Large intestine (tissue), 3 donors: Measurements from ENCODE around the gene MXRA7. TPM values are rescaled to one million over a fixed set of nuclear protein-coding genes. Genes with fewer than 3 reads are reported as not detected.

Experiments used
- DNase-seq, 2 donors: peaks; one replicate each; pipeline versions ENCODE4 v3.0.0 to v3.0.0-alpha.2; 2013
- H3K27ac ChIP-seq: one replicate; pipeline ENCODE4 v1.5.1; 2013; ENCODE audit warnings: low read length
- H3K27me3 ChIP-seq: 2 replicates; pipeline ENCODE4 v1.6.1; 2013; ENCODE audit warnings: low read length; ENCODE audit not compliant: control insufficient read depth, insufficient read depth
- H3K36me3 ChIP-seq: 2 replicates; pipeline ENCODE4 v1.6.1; 2013; ENCODE audit warnings: low read length; ENCODE audit not compliant: control insufficient read depth, insufficient read depth
- H3K4me1 ChIP-seq: one replicate; pipeline ENCODE4 v1.6.1; 2013; ENCODE audit warnings: low read length; ENCODE audit not compliant: control insufficient read depth, insufficient read depth
- H3K4me3 ChIP-seq: one replicate; pipeline ENCODE4 v1.5.1; 2013; ENCODE audit warnings: low read length
- H3K9me3 ChIP-seq: one replicate; pipeline ENCODE4 v1.6.1; 2013; ENCODE audit warnings: mild to moderate bottlenecking, low read depth, low read length, moderate library complexity; ENCODE audit not compliant: control insufficient read depth
- WGBS: methylation state at CpG from one replicate; pipeline ENCODE4 v1.1.5; 2013; ENCODE audit warnings: low lambda C conversion rate; ENCODE audit not compliant: insufficient coverage; 5-methylcytosine and 5-hydroxymethylcytosine counted together
- polyA plus RNA-seq: library from polyadenylated mRNA; unstranded; fragments of 120-200 nt; gene quantifications from one replicate; pipeline ENCODE4 v1.2.1, GENCODE V29; 2013

MXRA7 gene
- polyA plus RNA-seq, 1 donor, result 55.5 TPM

GRCh38 chr17:76678330-76678729 is 32.4 kb downstream of the MXRA7 start:
- H3K27ac ChIP-seq, result no peak overlapping the region
- peak in 1 of 2 donors; percentile 57 for DNase-seq
- H3K9me3 ChIP-seq, result no peaks in the 10 kb centered on the region
- H3K4me1 ChIP-seq, result peaks cover 14% of the 10 kb centered on the region
- peaks cover 10% of the 10 kb centered on the region for H3K36me3 ChIP-seq
- H3K4me3 ChIP-seq, result no peak overlapping the region
- WGBS, result no CpG with 5 or more reads among the region's 12 CpGs
- H3K27me3 ChIP-seq, result no peaks in the 10 kb centered on the region

DNA sequence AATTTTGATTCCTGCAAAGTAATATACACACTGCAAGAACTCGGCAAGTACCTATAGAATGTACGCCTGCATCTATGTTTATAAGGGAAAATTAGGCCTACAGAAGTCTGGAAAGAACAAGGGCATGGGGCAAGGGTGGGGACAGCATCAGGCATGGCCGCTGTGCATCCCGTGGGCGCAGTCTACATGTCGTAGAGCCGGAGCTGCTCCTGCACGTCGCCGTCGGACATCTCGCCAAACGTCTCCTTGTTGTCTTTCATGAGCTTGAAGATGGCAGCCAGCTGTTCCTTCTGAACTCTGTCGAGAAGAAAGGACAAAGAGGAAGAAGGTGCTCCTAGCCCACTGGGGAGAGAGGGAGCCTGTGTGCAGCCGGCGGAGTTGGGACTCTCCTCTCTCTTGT is 33.4 kb downstream of the MXRA7 start:
- no CpG with 5 or more reads among the region's 16 CpGs for WGBS
- H3K4me1 ChIP-seq, result peaks cover 22% of the 10 kb centered on the region
- peaks cover 4% of the 10 kb centered on the region for H3K36me3 ChIP-seq
- H3K27ac ChIP-seq, result no peak overlapping the region
- H3K4me3 ChIP-seq, result no peak overlapping the region
- no peaks in the 10 kb centered on the region for H3K9me3 ChIP-seq
- no peaks in the 10 kb centered on the region for H3K27me3 ChIP-seq
- DNase-seq, result no peak

- no peak overlapping the region for H3K4me3 ChIP-seq
- no peak for DNase-seq
- no peak overlapping the region for H3K27ac ChIP-seq
Observed at GRCh38 chr17:76676629-76677028, 34.1 kb downstream of the MXRA7 start.

GRCh38 chr17:76675648-76676047 is 35.1 kb downstream of the MXRA7 start:
- Histone ChIP-seq H3K27ac (no peak overlapping the region), H3K36me3 (no peaks in the 10 kb centered on the region), H3K4me1 (peaks cover 31% of the 10 kb centered on the region), H3K27me3 (no peaks in the 10 kb centered on the region), H3K9me3 (no peaks in the 10 kb centered on the region), H3K4me3 (no peak overlapping the region)
- WGBS, result 100% methylated on average over 5 of the region's 6 CpGs
- DNase-seq, result no peak

More at GRCh38 chr17:76676629-76677028, 34.1 kb downstream of the MXRA7 start:
- H3K9me3 ChIP-seq, result no peaks in the 10 kb centered on the region
- WGBS, result no CpG with 5 or more reads among the region's 6 CpGs
- H3K36me3 ChIP-seq, result no peaks in the 10 kb centered on the region
- no peaks in the 10 kb centered on the region for H3K27me3 ChIP-seq
- peaks cover 22% of the 10 kb centered on the region for H3K4me1 ChIP-seq

DNA sequence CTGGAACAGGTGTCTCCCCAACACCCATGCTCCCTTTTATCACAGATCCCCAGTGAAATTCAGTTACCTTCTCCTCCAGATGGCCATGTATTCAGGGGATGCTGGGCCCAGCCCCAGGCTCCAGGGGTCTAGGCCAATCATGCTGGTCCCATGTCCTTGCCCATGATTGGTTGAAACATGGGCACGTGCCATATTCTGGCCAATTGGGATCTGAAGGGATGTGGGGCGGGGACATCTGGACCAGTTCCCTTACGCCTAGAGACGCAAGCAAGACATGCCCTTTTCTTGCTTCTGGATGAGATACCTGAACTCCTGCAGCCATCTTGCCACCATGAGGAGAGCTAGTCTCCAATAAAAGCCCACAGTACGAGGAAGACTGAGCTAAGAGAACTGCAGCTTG is 36.2 kb downstream of the MXRA7 start:
- no peaks in the 10 kb centered on the region for H3K27me3 ChIP-seq
- DNase-seq, result no peak
- H3K36me3 ChIP-seq, result no peaks in the 10 kb centered on the region
- WGBS, result no CpG with 5 or more reads among the region's 5 CpGs
- no peaks in the 10 kb centered on the region for H3K9me3 ChIP-seq
- no peak overlapping the region for H3K27ac ChIP-seq
- H3K4me1 ChIP-seq, result peaks cover 38% of the 10 kb centered on the region
- no peak overlapping the region for H3K4me3 ChIP-seq

DNA sequence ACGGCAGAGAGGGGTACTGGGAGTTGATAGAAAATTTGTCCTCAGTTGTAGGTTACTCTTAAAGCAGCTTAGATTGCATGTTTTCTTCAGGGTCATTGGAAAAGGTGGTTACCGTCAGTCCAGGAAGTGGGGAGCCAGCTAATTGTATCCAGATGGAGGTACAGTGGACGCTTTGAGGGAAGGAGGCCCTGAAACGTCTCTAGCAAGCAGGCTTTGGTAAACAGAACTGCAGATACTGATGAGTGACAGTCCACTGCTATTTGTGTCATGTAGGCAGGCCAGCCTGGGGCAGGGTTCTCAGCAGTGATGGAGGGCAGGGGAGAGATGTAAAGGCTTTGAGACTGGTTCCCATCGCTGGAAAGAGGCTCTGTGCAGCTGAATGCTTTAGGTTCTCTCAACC is 37.0 kb downstream of the MXRA7 start:
- DNase-seq, result no peak
- Histone ChIP-seq H3K27me3 (no peaks in the 10 kb centered on the region), H3K27ac (peak overlapping the region; percentile 96), H3K4me1 (peaks cover 38% of the 10 kb centered on the region), H3K36me3 (no peaks in the 10 kb centered on the region), H3K9me3 (no peaks in the 10 kb centered on the region), H3K4me3 (no peak overlapping the region)
- no CpG with 5 or more reads among the region's 5 CpGs for WGBS

GRCh38 chr17:76672892-76673291 is 37.9 kb downstream of the MXRA7 start:
- Histone ChIP-seq H3K27me3 (no peaks in the 10 kb centered on the region), H3K27ac (peak overlapping the region; percentile 96), H3K4me1 (peaks cover 33% of the 10 kb centered on the region), H3K36me3 (no peaks in the 10 kb centered on the region), H3K4me3 (peak overlapping the region; percentile 82), H3K9me3 (no peaks in the 10 kb centered on the region)
- WGBS, result no CpG with 5 or more reads among the region's 3 CpGs
- no peak for DNase-seq

- H3K4me1 ChIP-seq, result peaks cover 33% of the 10 kb centered on the region
- H3K27ac ChIP-seq, result peak overlapping the region; percentile 96
- no peaks in the 10 kb centered on the region for H3K36me3 ChIP-seq
- H3K9me3 ChIP-seq, result no peaks in the 10 kb centered on the region
- peak overlapping the region; percentile 82 for H3K4me3 ChIP-seq
- 49% methylated on average over 7 of the region's 13 CpGs for WGBS
- DNase-seq, result peak in 1 of 2 donors; percentile 76
- no peaks in the 10 kb centered on the region for H3K27me3 ChIP-seq
Observed at GRCh38 chr17:76672270-76672851, 38.4 kb downstream of the MXRA7 start.

DNA sequence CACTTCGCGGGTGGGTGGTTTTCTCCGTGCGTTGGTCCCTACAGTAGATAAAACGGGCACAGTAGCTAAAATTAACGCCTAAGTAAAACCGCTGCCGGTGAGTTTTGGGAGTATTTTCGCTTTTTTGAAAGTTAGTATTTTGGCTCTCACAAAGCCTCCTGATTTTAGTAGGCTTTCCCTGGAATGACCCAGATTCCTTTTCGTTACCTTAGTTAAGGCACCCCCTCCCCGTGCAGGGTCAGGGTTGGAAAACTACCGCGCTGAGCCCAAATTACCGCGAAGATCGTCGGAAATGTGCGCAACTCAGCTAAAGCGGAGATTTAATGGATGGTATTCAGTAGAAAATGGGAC is 38.9 kb downstream of the MXRA7 start:
- H3K4me3 ChIP-seq, result peak overlapping the region; percentile 82
- no CpG with 5 or more reads among the region's 19 CpGs for WGBS

GRCh38 chr17:76671123-76671911 is 39.4 kb downstream of the MXRA7 start:
- Histone ChIP-seq H3K4me3 (peak overlapping the region; percentile 82), H3K27me3 (no peaks in the 10 kb centered on the region), H3K36me3 (no peaks in the 10 kb centered on the region), H3K27ac (peak overlapping the region; percentile 96), H3K9me3 (no peaks in the 10 kb centered on the region), H3K4me1 (peaks cover 33% of the 10 kb centered on the region)
- no CpG with 5 or more reads among the region's 32 CpGs for WGBS
- DNase-seq, result peak; percentile 99 to 100

More for the DNA sequence above, 38.9 kb downstream of the MXRA7 start:
- Histone ChIP-seq H3K36me3 (no peaks in the 10 kb centered on the region), H3K27me3 (no peaks in the 10 kb centered on the region), H3K9me3 (no peaks in the 10 kb centered on the region), H3K27ac (peak overlapping the region; percentile 96), H3K4me1 (peaks cover 33% of the 10 kb centered on the region)
- DNase-seq, result no peak
